GM19467 (cell line): Measurements from ENCODE around the gene TAS2R50.

Source experiments
- ATAC-seq: cut with Tn5 transposase; IDR thresholded peaks from one replicate; pipeline ENCODE4 v1.9.1; 2021; ENCODE audit warnings: mild to moderate bottlenecking, moderate library complexity; ENCODE audit not compliant: unreplicated experiment

Gene TAS2R50

DNA sequence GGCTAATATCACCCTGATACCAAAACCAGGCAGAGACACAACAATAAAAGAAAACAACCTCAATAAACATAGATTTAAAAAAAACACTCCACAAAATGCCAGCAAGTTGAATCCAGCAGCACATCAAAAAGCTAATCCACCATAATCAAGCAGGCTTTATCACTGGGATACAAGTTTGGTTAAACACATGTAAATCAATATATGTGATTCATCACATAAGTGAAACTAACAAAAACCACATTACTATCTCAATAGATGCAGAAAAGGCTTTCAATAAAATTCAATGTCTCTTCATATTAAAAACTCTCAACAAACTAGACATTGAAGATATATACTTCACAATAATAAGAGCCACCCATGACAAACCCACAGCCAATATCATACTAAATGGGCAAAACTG, 30.6 kb downstream of the TAS2R50 start:
- no peak for ATAC-seq

GRCh38 chr12:10952645-10953044, 34.1 kb downstream of the TAS2R50 start:
- ATAC-seq, result no peak

DNA sequence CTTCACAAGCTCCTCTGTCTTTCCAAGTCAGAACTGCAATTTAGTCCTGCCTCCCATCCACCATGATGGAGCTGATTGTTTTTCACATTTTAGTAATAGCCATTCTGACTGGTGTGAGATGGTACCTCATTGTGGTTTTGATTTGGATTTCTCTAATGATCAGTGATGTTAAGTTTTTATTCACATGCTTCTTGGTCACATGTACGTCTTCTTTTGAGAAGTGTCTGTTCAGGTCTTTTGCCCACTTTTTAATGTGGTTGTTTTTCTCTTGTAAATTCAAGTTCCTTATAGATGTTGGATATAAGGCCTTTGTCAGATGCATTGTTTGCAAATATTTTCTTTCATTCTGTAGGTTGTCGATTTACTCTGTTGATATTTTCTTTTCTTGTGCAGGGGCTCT, 43.5 kb downstream of the TAS2R50 start:
- no peak for ATAC-seq

DNA sequence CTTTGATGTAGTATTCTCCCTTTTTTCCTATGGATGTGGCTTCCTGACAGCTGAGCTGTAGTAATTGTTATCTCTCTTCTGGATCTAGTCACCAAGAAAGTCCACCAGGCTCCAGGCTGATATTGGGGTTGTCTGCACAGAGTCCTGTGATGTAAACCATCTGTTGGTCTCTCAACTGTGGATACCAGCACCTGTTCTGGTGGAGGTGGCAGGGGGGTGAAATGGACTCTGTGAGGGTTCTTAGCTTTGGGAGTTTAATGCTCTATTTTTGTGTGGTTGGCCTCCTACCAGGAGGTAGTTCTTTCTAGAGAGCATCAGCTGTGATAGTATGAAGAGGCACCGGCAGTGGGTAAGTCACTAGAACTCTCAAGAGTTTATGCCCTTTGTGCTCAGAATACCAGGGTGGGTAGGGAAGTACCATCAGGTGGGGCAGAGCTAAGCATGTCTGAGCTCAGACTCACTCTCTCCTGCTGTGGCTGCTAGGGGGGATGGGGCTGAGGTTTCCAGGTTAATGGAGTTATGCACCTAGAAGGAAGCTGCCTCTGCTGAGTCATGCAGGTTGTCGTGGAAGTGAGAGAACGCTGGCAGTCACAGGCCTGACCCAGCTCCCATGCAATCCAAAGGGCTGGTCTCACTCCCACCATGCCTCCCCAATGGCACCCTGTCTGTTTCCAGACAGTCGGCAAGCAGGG, 44.6 kb downstream of the TAS2R50 start:
- ATAC-seq, result no peak

GRCh38 chr12:10941369-10941768, 45.3 kb downstream of the TAS2R50 start:
- no peak for ATAC-seq

DNA sequence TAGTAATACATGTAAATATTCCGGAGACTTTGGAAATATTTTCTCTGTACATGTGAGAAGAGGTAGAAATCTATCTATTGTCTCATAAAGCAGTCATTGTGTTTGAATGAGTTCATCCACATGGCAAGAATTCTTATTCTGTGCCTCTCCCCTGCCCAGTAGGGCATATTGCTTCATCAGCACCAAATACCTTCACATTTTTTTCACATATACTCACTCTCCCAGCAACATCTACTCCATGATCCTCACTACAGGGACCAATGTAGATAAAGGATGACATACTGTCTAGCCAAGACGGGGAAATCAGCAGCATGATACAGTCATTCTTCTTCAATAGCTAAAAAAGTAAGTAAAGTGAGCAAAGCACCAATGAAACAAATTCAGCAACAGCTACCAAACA, 46.3 kb downstream of the TAS2R50 start:
- no peak for ATAC-seq

DNA sequence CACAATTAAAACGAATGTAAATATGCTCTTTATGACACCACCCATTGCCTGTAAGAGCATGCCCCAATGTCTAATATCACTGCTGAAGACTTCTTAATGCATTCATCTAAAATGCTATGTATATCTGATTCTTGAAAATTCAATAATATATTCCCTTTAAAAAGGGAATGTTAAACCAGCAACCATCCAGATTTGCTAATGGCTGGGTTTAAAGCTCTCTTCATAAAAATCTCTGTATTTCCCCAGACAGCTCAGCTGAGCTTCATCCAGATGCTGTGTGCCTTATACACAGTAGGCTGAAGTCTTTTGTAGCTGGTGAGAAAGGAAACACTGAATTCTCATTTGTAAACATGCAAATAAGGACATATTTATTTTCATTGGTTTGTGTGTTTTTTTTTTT, 47.5 kb downstream of the TAS2R50 start, which contains the start of gene TAS2R14:
Gene TAS2R14, minus strand, starts transcription at position 101 of the 400 bp plus-strand sequence. Its CDS starts 56 bp downstream, at position 45.
- ATAC-seq, result no peak

DNA sequence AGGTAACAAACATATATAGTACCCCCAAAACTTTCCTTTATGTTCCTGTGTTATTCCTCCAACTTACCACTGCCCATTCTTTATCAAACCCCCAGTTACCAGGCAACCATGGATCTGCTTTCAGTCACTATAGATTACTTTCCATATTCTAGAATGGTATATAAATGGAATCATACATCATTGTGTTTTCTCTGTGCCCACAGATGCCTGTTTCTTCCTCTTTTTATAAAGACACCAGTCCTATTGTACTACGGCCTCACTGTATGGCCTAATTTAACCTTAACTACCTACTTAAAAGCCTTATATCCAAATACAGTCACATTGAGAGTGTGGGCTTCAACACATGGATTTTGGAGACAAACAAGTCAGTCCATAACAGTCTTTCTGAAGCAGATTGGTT, 50.2 kb downstream of the TAS2R50 start:
- ATAC-seq, result no peak
